Neuronal stem cell (in vitro differentiated cells): ENCODE measurements around the gene DHX8.

ENCODE experiments used
- DNase-seq: peaks from one replicate; pipeline ENCODE4 v3.0.0-alpha.2; 2013; ENCODE audit warnings: low spot score
- H2AFZ ChIP-seq: one replicate; pipeline ENCODE4 v1.6.1; 2013; ENCODE audit warnings: mild to moderate bottlenecking, low read length, inconsistent platforms
- H2AK5ac ChIP-seq: 2 replicates; pipeline ENCODE4 v1.6.1; 2013; ENCODE audit warnings: low read depth, mild to moderate bottlenecking, inconsistent platforms, low read length, moderate library complexity, mixed read lengths
- H2BK120ac ChIP-seq: 2 replicates; pipeline ENCODE4 v1.6.1; 2013; ENCODE audit warnings: low read depth, mild to moderate bottlenecking, inconsistent platforms, low read length, moderate library complexity, mixed read lengths
- H2BK12ac ChIP-seq: one replicate; pipeline ENCODE4 v1.6.1; 2013; ENCODE audit warnings: low read length, inconsistent platforms
- H2BK15ac ChIP-seq: 2 replicates; pipeline ENCODE4 v1.6.1; 2013; ENCODE audit warnings: mild to moderate bottlenecking, low read length, inconsistent platforms, mixed read lengths
- H2BK5ac ChIP-seq: one replicate; pipeline ENCODE4 v1.6.1; 2013; ENCODE audit warnings: inconsistent platforms, mild to moderate bottlenecking, low read length, moderate library complexity
- H3K14ac ChIP-seq: one replicate; pipeline ENCODE4 v1.6.1; 2013; ENCODE audit warnings: low read length, inconsistent platforms
- H3K18ac ChIP-seq: 2 replicates; pipeline ENCODE4 v1.6.1; 2013; ENCODE audit warnings: low read length, inconsistent platforms
- H3K23ac ChIP-seq: 2 replicates; pipeline ENCODE4 v1.6.1; 2013; ENCODE audit warnings: low read depth, mild to moderate bottlenecking, mixed read lengths, low read length, inconsistent platforms; ENCODE audit not compliant: poor library complexity
- H3K27ac ChIP-seq: replicated peaks from 3 replicates; pipeline ENCODE4 v1.5.1; 2013; ENCODE audit warnings: low read length, inconsistent platforms
- H3K27me3 ChIP-seq, 3 experiments: 2 replicates each; pipeline ENCODE4 v1.6.1; 2013; ENCODE audit warnings: low read length in 3 of 3, mild to moderate bottlenecking in 2 of 3, inconsistent platforms in 1 of 3, low read depth in 1 of 3, mixed read lengths in 1 of 3, moderate library complexity in 1 of 3; ENCODE audit not compliant: control insufficient read depth in 3 of 3, insufficient read depth in 3 of 3
- H3K36me3 ChIP-seq, 2 donors: replicated peaks in 1 of 2; 2 replicates each; pipeline ENCODE4 v1.6.1; 2013; ENCODE audit warnings: low read length in 2 of 2; ENCODE audit not compliant: control insufficient read depth in 2 of 2, insufficient read depth in 2 of 2
- H3K4ac ChIP-seq: 2 replicates; pipeline ENCODE4 v1.6.1; 2013; ENCODE audit warnings: inconsistent platforms, mild to moderate bottlenecking, low read length, moderate library complexity
- H3K4me1 ChIP-seq, 2 donors: 1 replicate in 1 of 2; 2 replicates in 1 of 2; pipeline ENCODE4 v1.6.1; 2013; ENCODE audit warnings: low read length in 2 of 2, low read depth in 1 of 2; ENCODE audit not compliant: control insufficient read depth in 2 of 2, insufficient read depth in 1 of 2
- H3K4me2 ChIP-seq: one replicate; pipeline ENCODE4 v1.6.1; 2013; ENCODE audit warnings: mild to moderate bottlenecking, low read length, inconsistent platforms; ENCODE audit not compliant: insufficient read depth, poor library complexity, severe bottlenecking
- H3K4me3 ChIP-seq, 2 donors: 2 replicates each; pipeline ENCODE4 v1.5.1; 2013; ENCODE audit warnings: low read length in 2 of 2, mild to moderate bottlenecking in 2 of 2, inconsistent platforms in 1 of 2, moderate library complexity in 1 of 2
- H3K79me1 ChIP-seq: one replicate; pipeline ENCODE4 v1.6.1; 2013; ENCODE audit warnings: low read depth, mild to moderate bottlenecking, inconsistent platforms, low read length, moderate library complexity
- H3K9ac ChIP-seq: one replicate; pipeline ENCODE4 v1.6.1; 2013; ENCODE audit warnings: mild to moderate bottlenecking, low read depth, low read length, inconsistent platforms; ENCODE audit not compliant: poor library complexity
- H3K9me3 ChIP-seq, 2 donors: replicated peaks in 1 of 2; 2 replicates each; pipeline versions ENCODE3 to v1.6.1; 2013; ENCODE audit warnings: low read length in 2 of 2, mild to moderate bottlenecking in 2 of 2, inconsistent platforms in 1 of 2, low read depth in 1 of 2, mixed read lengths in 1 of 2, moderate library complexity in 1 of 2; ENCODE audit not compliant: control insufficient read depth in 2 of 2, insufficient read depth in 1 of 2
- H4K8ac ChIP-seq: one replicate; pipeline ENCODE4 v1.6.1; 2013; ENCODE audit warnings: low read depth, mild to moderate bottlenecking, inconsistent platforms, low read length, moderate library complexity
- H4K91ac ChIP-seq: one replicate; pipeline ENCODE4 v1.6.1; 2013; ENCODE audit warnings: low read length, low read depth, mild to moderate bottlenecking, inconsistent platforms; ENCODE audit not compliant: poor library complexity
- WGBS, 2 donors: extraction: QIAGEN DNeasy Blood & Tissue Kit; methylation state at CpG; one replicate each; pipeline ENCODE4 v1.1.7; 2013; ENCODE audit warnings: missing lambda C conversion rate in 2 of 2, mixed read lengths in 1 of 2; ENCODE audit not compliant: insufficient read length in 2 of 2, insufficient replicate concordance in 1 of 2; ENCODE audit errors: extremely low coverage in 2 of 2; 5-methylcytosine and 5-hydroxymethylcytosine counted together

The DHX8 gene

GRCh38 chr17:43465049-43465448 lies 18.7 kb upstream of the DHX8 start:
- WGBS, 2 donors = no CpG with 5 or more reads among the region's 9 CpGs
- H3K4me3 ChIP-seq = no peak overlapping the region

GRCh38 chr17:43467981-43468581 lies 15.7 kb upstream of the DHX8 start:
- Histone ChIP-seq H3K23ac (no peak overlapping the region), H3K4me1 (no peaks in the 10 kb centered on the region), H2BK12ac (no peak overlapping the region), H3K9ac (no peak overlapping the region), H3K18ac (no peak overlapping the region), H2BK15ac (no peak overlapping the region), H3K9me3 (no peaks in the 10 kb centered on the region), H2BK5ac (no peak overlapping the region), H4K8ac (no peak overlapping the region), H3K4me3 (no peak overlapping the region), H3K4ac (no peak overlapping the region), H3K27me3 (peaks cover 0 to 6% (median 0%) of the 10 kb centered on the region in 3 experiments), H3K14ac (no peak overlapping the region), H3K4me2 (no peak overlapping the region), H2BK120ac (no peak overlapping the region), H3K36me3 (no peaks in the 10 kb centered on the region), H2AK5ac (no peak overlapping the region), H3K27ac (no peak overlapping the region), H3K79me1 (no peaks in the 10 kb centered on the region), H2AFZ (no peak overlapping the region), H4K91ac (no peak overlapping the region)
- no CpG with 5 or more reads among the region's 9 CpGs for WGBS, 2 donors
- DNase-seq = no peak

More at GRCh38 chr17:43465049-43465448, 18.7 kb upstream of the DHX8 start:
- no peak overlapping the region for H2AK5ac ChIP-seq
- H3K4me2 ChIP-seq = no peak overlapping the region
- no peak overlapping the region for H2AFZ ChIP-seq
- H3K9me3 ChIP-seq = no peaks in the 10 kb centered on the region
- H3K4ac ChIP-seq = no peak overlapping the region
- H2BK15ac ChIP-seq = no peak overlapping the region
- no peak overlapping the region for H3K14ac ChIP-seq
- no peak overlapping the region for H4K8ac ChIP-seq
- H3K36me3 ChIP-seq = no peaks in the 10 kb centered on the region
- H3K18ac ChIP-seq = no peak overlapping the region
- H2BK5ac ChIP-seq = no peak overlapping the region
- H2BK120ac ChIP-seq = no peak overlapping the region
- no peak overlapping the region for H3K23ac ChIP-seq
- H4K91ac ChIP-seq = no peak overlapping the region
- no peaks in the 10 kb centered on the region for H3K79me1 ChIP-seq
- peaks cover 0 to 4% (median 0%) of the 10 kb centered on the region in 3 experiments for H3K27me3 ChIP-seq
- H3K4me1 ChIP-seq = no peaks in the 10 kb centered on the region
- H3K9ac ChIP-seq = no peak overlapping the region
- H3K27ac ChIP-seq = no peak overlapping the region
- no peak for DNase-seq
- H2BK12ac ChIP-seq = no peak overlapping the region

- Histone ChIP-seq H3K4me1 (no peaks in the 10 kb centered on the region), H3K4me3 (no peak overlapping the region), H3K79me1 (no peaks in the 10 kb centered on the region), H3K18ac (no peak overlapping the region), H3K4me2 (no peak overlapping the region), H3K27ac (no peak overlapping the region), H2BK120ac (no peak overlapping the region), H2BK12ac (no peak overlapping the region), H3K23ac (no peak overlapping the region), H3K27me3 (peaks cover 0 to 6% (median 0%) of the 10 kb centered on the region in 3 experiments), H3K9me3 (no peaks in the 10 kb centered on the region), H2AK5ac (no peak overlapping the region), H4K8ac (no peak overlapping the region), H3K36me3 (no peaks in the 10 kb centered on the region), H4K91ac (no peak overlapping the region), H3K4ac (no peak overlapping the region), H3K9ac (no peak overlapping the region), H2BK15ac (no peak overlapping the region), H2BK5ac (no peak overlapping the region), H3K14ac (no peak overlapping the region), H2AFZ (no peak overlapping the region)
- DNase-seq = no peak
- WGBS, 2 donors = no CpG with 5 or more reads among the region's 4 CpGs
These were observed 15.1 kb upstream of the DHX8 start for GRCh38 chr17:43468691-43469139.

- Histone ChIP-seq H3K9me3 (no peaks in the 10 kb centered on the region), H3K27ac (no peak overlapping the region), H3K18ac (no peak overlapping the region), H3K9ac (no peak overlapping the region), H2AFZ (no peak overlapping the region), H2BK120ac (no peak overlapping the region), H3K4me1 (no peaks in the 10 kb centered on the region), H2AK5ac (no peak overlapping the region), H3K79me1 (no peaks in the 10 kb centered on the region), H2BK12ac (no peak overlapping the region), H3K4me2 (no peak overlapping the region), H3K4me3 (no peak overlapping the region), H3K14ac (no peak overlapping the region), H3K23ac (no peak overlapping the region), H3K27me3 (peaks cover 0 to 6% (median 0%) of the 10 kb centered on the region in 3 experiments), H4K8ac (no peak overlapping the region), H2BK5ac (no peak overlapping the region), H3K36me3 (no peaks in the 10 kb centered on the region), H3K4ac (no peak overlapping the region), H4K91ac (no peak overlapping the region), H2BK15ac (no peak overlapping the region)
- WGBS, 2 donors = no CpG with 5 or more reads among the region's 4 CpGs
- DNase-seq = no peak
These were observed 14.6 kb upstream of the DHX8 start for GRCh38 chr17:43469145-43469544.
